GM04503 (cell line): Measurements from ENCODE around the gene TRDMT1.
A peak's percentile ranks its signal among the peaks of the same experiment; 100 is the strongest.

Experiments
- DNase-seq: peaks from one replicate; pipeline ENCODE4 v3.0.0-alpha.2; 2012; ENCODE audit warnings: low read depth

TRDMT1 gene, protein sequence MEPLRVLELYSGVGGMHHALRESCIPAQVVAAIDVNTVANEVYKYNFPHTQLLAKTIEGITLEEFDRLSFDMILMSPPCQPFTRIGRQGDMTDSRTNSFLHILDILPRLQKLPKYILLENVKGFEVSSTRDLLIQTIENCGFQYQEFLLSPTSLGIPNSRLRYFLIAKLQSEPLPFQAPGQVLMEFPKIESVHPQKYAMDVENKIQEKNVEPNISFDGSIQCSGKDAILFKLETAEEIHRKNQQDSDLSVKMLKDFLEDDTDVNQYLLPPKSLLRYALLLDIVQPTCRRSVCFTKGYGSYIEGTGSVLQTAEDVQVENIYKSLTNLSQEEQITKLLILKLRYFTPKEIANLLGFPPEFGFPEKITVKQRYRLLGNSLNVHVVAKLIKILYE

DNA sequence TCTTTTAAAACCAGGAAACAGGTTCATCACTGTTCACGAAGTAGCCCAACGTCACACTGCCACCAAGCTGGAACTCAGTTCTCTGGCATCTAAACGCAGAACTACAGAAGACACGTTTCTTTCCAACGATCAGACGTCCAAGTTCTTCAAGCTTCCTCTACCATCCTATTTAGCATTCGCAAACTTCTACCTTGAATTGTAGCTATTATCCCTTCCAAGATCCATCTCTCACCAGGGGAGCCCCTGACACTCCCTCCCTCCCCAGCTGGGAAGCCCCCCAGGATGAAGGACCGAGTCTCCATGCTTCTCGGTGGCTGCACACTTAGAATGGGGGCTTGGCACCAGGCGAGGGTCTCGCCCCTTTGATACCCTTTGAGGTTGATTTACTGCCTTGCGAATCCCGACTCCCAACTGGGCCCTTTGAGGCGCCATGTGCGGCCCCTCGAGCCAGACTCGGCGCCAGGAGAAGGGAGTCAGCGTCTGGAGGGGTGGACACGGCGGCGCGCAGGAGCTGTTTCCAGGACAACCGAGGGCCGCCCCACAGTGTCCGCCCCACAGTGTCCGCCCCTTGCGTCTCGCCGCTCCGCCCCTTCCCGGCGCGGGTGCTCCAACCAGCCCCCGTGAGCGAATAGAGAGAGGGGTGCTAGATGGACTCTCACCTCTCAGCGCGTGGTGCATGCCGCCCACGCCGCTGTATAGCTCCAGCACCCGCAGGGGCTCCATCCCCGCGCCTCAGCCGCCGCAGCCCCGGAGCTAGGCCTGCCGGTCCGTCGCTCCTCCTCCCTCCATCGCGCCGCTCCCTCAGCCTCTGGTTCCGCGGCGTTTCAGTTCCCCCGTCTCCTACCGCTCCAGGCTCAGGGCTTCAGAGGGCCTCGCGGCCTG, at the start of gene TRDMT1:
TSS of gene TRDMT1 (minus strand) at position 761 of the 882 bp plus-strand sequence. CDS start at position 723, 38 bp downstream.
- no peak for DNase-seq

DNA sequence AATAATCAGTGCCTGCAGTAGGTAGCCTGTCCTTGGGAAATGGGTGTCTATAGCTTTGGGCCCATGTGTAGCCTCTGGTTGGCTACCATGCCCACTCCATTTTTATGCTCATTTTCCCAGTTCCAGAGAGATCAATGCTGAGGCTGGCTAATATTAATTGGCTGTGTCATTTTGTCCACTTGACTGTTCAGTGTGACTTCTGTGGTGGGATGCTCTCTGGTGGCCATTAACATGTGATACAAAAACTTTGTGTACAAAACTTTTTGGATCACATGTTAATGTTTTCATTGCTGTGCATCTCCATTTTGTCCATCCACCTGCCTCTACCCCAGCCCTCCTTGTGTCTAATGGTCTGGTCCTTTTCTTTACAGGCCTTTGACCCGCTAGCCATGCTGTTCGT, 49.3 kb upstream of the TRDMT1 start:
- no peak for DNase-seq

DNA sequence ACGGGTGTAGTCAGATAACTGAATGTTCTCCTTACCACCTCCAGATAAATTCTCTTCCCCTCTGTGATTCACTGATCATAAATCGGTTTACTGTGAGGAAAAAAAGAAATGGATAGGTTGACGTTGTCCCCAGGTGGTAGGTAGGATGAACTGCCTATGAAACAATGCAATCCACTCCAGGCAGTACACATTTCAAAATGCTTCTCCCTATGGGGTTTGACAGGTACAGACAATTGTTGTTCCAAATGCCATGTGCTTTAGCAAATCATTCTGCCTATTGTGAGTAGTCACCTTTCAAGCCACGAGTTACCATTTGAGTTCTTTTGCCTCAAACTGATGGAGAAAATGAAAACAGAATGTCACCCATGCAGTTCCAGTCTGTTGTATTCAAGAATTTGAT, 48.3 kb upstream of the TRDMT1 start:
- DNase-seq, result no peak

DNA sequence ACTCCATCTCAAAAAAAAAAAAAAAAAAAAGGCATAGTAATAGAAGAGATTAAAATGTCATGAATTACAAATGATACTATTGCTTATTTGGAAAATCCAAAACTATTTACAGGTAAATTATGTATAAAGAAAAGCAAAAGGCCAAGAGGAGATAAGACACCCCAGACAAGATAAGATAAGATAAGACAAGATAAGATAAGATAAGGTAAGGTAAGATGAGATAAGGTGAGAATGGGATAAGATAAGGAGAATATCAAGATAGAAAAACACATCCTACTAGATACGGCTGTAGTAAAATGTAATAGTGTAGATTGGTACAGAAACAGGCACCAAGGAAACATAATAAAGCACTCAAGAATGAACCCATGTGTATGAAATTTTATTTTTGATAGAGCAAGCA, 47.5 kb upstream of the TRDMT1 start:
- no peak for DNase-seq

DNA sequence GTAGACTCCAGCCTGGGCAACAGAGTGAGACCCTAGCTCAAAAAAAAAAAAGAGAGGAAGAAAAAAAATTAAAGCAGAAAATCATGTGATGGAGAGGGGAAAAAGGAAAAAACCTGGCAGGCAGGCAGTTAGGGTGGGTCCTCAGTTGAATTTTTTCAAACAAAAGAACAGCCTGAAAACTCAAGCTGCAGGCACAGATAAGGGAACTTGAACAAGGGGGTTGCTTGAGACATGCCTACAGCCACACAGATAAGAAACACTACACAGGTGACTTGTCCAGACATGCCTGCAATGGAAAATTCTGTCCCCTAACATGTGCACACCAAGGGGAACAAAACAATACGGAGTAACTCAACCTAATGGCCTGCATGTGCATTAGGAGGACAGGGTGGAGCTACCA, 45.7 kb upstream of the TRDMT1 start:
- DNase-seq, result no peak

DNA sequence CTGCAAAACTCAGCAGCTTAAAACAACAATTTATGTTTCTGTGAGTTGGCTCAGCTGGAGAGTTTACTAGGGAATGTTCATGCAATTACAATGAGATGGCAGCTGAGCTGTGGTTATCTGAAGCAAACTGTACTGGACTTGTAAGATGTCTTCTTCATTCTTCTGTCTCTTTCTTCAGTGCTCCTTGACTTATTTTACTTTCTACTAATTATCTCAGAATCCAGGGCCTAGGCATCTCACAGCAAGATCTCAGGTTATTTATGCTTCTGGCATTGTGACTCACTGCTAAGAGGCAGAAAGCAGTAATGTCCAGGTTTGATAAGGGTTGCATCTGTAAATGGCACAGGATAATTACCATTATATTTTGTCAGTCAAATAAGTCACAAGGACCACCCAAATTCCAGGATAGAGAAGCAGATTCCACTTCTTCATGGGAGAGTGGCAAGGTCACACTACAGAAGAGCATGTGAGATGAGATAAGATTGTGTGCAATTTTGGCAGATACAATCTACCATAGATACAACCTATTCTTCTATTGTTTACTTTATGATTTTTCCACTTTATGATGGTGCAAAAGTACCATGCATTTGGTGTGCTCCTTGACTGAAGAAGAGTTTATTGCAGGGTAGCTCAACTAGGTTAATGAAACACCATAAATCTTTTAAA, 43.4 kb upstream of the TRDMT1 start:
- DNase-seq, result no peak

DNA sequence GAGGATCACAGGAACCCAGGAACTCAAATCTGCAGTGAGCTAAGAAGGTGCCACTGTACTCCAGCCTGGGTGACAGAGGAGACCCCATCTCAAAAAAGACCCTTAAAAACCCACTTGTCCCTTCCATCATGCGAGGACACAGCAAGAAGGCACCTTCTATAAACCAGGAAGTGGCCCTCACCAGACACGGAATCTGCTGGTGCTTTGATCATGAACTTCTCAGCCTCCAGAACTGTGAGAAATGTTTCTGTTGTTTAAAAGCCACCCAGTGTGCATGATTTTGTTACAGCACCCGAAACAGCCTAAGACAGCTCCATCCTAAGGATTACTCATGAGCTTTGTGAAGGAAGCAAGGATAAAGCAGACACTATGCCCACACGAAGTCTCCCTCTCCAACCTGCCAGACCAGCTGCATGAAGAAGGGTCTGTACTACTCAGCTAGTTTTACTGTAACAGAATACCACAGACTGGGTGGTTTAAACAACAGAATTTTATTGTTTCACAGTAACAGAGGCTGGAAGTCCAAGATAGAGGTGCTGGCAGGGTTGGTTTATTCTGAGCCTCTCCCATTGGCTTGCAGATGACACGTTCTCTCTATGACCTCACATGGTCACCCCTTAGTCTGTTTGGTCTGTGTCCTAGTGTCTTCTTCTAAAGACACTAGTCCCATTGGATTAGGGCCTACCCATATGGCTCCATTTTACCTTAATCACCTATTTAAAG, 40.3 kb upstream of the TRDMT1 start:
- no peak for DNase-seq

DNA sequence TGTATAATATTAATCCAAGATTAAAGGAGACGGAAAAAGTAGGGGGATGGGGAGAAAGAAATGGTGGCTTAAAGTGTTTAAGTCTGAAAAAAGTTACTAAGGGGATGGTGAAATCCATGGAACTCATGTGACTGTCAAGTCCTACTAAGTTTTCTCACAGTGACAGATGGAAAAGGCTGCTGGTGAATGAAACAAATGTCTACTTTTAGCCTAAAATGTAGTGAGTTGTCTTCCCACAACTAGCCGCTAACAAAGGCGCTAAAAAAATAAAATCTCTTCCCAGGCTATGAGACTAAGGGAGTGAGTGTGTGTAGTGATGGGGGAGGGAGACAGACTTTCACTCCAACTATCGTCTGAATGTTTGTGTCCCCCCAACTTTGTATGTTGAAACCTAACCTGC, 39.1 kb upstream of the TRDMT1 start:
- DNase-seq, result no peak

DNA sequence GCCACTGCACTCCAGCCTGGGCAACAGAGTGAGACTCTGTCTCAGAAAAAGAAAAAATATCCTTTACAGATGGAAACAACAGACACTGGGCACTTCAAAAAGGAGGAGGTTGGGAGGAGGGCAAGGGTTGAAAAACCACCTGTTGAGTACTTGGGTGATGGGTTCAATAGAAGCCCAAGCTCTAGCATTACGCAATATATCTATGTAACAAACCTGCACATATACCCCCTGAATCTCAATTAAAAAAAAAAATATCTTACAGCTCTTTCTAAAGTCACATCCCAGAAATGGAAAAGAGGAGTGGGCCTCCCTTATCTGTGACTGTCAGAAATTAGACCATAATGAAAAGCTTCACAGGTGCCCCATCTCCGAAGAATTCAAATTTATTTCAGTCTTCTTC, 38.6 kb upstream of the TRDMT1 start:
- DNase-seq, result no peak

DNA sequence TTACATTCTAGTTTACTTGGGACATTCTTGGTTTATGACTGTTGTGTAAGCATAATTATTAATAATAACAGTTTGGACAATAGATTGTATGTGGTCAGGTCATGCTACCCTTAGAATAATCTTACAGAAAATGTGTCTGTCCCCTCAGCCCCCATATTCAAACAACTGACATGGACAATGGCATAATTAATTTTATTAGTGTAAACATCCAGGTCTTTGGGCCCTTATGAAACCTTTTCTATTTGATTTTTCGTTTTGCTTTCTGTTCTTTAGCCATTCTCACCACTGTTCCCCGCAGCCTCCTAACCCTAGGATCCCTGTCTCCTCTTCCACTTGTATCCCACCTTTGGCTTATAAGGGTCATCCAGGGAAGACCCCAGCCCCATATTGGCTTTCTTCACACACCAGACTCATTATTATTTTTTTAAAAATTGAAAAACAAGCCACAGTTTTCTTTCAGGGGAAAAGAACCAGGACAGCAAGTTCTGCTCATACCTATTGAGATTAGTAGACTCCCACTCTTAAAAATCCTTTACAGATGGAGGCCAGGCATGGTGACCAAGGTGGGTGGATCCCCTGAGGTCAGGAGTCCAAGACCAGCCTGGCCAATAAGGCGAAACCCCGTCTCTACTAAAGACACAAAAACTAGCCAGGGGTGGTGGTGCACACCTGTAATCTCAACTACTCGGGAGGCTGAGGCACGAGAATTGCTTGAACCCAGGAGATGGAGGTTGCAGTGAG, 38.0 kb upstream of the TRDMT1 start:
- DNase-seq, result no peak

DNA sequence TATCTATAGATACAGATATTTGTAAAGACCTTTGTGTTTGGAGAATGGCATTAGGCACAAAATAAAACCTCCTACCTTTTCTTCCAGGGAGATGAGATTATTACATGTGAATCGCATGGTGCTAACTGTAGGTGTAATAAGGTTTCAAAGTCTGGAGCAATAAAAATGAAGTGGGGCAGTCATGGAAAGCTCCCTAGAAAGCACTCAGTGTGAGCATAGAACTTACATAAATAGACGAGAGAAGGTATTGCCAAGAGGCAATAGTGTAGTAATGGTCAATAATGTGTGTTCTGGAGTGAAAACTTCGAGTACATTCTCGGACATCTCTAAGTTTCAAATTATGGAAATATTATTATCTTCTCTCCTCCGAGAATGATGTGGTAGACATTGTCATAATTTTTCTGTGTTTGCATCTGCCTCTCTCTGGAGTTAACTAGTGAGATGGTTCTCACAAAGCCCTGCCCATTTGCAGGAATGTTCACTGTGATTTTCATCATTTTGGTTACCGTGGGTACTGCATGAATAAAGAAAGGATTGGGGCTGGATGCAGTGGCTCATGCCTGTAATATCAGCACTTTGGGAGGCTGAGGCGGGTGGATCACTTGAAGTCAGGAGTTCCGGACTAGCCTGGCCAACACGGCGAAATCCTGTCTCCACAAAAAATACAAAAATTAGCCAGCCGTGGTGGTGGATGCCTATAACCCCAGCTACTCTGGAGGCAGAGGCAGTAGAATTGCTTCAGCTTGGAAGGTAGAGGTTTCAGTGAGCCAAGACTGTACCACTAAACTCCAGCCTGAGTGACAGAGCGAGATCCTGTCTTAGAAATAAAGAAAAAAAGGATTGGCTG, 37.2 kb upstream of the TRDMT1 start:
- DNase-seq, result peak; percentile 88

DNA sequence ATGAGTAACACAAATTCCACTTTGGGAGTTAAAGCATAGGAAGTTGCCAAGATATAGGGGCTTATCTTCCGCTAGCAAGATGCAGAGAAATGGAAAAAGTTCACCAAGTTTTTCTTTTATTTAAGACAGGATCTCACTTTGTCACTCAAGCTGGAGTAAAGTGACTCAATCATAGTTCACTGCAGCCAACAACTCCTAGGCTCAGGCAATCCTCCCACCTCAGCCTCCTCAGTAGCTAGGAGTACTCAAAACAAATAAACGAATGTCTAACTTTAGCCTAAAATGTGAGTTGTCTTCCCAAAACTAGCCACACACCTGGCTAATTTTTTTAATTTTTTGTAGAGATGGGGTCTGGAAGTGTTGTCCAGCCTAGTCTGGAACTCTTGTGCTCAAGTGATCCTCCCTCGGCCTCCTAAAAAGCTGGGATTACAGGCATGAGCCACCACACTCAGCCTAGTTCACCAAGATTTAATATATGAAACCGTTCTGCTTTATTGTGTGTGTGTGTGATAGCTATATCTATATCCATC, 36.5 kb upstream of the TRDMT1 start:
- no peak for DNase-seq

DNA sequence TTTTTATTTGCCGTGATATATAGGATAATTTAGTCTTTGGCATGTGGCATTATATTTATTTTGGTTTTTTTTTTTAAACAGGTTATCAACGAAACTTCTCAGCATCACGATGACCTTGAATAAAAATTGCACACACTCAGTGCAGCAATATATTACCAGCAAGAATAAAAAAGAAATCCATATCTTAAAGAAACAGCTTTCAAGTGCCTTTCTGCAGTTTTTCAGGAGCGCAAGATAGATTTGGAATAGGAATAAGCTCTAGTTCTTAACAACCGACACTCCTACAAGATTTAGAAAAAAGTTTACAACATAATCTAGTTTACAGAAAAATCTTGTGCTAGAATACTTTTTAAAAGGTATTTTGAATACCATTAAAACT, 35.7 kb upstream of the TRDMT1 start:
- no peak for DNase-seq

DNA sequence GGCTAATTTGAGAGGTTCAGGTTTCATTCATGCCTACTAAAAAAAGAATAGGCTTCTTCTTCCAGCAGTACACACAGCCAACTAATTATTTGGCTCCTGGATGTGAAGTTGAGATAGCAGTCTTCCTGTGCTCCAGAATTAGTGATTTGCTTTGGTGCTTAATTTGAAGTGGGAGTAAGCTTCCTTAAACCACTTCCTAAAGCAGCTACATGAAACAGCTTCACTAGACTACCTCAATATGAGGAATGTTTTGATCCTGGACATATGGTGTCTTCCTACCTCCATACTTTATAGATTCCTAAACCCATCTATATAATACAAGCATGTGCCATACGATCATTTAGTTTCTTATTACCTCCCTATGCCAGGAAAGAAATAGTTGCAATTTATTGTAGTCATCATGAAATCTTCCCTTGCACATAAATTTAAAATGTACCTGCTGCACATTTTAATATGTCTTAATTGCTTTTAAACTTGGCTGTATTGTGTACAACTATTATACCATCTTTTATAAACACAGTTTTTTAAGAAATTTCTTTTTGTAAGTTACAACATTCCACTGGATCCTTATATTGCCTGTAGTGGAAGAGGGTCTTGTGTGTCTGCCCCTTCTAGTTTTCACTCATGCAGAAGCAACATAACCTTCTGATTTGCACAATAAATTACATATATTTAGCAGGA, 35.1 kb upstream of the TRDMT1 start:
- no peak for DNase-seq

DNA sequence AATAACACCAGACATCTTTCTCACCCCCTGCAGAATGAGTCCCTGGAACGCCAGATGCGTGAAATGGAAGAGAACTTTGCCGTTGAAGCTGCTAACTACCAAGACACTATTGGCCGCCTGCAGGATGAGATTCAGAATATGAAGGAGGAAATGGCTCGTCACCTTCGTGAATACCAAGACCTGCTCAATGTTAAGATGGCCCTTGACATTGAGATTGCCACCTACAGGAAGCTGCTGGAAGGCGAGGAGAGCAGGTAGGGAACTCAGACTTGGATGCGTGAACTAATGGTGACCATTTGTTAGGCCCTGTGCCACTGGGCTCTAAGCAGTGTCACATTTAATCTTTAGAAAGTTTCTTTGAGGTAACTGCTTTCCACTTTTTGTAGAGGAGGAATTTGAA, 33.7 kb upstream of the TRDMT1 start:
- no peak for DNase-seq

DNA sequence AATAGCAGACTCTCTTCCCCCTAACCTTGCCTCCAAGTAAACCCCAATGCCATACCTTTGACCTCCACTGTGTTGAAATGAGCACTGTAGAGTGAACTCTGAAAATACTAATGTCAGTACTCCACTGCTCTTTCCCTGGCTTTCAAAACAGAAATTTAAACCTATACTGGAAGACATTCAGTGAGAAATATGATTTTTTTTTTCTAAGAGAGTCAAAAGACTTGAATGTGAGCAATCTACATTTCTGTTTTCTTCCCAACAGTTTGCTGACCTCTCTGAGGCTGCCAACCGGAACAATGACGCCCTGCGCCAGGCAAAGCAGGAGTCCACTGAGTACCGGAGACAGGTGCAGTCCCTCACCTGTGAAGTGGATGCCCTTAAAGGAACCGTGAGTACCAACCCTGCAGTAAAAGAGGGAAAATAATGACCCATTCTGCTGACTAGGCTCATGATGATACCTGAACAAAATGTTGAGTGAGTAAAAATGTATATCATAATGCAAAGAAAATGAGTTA, 33.0 kb upstream of the TRDMT1 start:
- DNase-seq, result no peak

DNA sequence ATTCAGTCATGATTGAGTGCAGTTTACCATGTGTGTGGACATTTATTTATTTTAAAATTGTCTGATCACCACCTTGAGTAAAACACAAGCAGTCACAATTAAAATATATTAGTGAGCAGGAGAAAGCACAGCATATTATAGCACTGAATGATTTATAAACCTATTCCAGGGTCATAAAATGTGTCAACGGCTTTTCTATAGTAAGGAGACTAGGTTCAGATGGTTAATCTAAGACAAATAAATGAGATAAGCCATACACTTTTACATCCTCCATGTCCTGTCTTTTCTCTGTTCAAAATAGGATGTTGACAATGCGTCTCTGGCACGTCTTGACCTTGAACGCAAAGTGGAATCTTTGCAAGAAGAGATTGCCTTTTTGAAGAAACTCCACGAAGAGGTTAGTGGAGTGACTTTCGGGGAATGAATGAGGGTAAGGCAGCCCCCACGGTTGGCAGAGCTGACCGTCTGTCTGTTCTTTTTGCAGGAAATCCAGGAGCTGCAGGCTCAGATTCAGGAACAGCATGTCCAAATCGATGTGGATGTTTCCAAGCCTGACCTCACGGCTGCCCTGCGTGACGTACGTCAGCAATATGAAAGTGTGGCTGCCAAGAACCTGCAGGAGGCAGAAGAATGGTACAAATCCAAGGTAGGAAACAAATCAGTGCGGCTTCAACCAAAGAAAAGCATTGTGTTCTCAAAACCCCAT, 32.0 kb upstream of the TRDMT1 start:
- DNase-seq, result no peak

DNA sequence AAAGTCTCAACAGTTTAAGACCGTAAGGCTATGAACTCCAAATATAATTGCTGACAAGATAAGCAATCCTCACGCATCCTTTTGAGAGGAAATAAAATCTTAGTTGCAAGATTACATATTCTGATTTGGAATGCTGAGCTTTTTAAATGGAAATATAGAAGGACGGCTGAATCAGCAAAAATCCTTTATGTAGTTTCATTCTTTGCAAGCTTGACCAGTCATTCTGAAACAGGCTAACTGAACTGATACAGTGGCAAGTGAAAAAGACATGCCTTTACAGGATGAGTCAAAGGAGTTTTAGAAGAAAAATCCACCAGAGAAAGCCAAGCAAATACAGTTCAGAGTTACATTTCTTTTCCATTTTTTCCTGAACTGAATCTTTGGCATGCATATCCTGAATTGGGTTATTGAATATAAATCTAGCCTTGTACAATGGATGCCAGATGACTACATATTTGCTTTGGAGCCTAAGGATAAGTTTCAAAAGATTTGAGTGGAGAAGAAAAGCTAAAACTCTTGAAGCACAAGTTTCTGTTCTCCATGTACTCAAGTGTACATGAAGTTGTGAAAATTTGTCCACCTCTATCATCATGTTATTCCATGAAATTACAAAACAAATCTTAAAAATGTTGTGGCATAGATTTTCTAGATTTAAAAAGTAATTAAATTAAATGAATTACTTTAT, 30.9 kb upstream of the TRDMT1 start:
- DNase-seq, result no peak
